ENCODE measurements around the gene TSPEAR.

Gene TSPEAR

DNA sequence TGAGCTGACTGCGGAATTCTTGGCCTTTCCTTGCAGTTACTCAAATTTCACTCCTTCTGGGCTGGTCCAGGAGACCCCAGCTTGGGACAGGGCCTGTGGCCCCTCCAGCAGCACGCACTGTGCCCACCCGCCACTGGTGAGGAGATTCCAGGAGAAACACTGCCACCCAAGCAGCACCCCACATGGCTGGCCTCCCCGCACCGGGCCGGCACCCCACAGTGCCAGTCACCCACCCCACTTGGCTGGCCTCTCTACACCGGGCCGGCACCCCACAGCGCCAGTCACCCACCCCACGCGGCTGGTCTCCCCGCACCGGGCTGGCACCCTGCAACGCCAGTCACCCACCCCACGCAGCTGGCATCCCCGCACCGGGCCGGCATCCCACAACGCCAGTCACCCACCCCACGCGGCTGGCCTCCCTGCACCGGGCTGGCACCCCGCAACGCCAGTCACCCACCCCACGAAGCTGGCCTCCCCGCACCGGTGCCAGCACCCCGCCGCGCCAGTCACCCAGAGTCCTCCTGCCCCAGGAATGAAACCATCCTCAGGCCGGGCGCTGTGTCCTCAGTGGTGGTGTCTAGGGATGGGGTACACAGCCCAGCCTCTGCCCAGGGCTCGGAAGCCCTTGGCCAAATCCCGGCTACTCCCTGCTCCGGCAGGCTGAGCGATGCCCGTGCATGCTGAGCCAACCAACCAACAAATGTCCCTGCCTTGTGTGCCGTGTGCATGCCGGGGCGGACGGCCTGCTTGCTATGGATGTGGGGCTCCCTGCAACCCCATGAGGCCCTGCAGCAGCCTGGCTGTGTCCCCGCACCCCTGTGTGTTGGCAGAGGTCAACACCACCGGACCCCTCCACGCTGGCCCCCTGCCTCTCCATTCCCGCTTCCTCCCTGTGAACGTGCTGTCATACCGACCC is 38.6 kb upstream of the TSPEAR start:
- H3K36me3 Mint-ChIP-seq (ENCODE audit: low read depth) = no peaks in the 10 kb centered on the region
- H3K27ac Mint-ChIP-seq = no peak overlapping the region
- no peak overlapping the region for H3K4me3 Mint-ChIP-seq
- no peaks in the 10 kb centered on the region for H3K9me3 Mint-ChIP-seq
- H3K27me3 Mint-ChIP-seq (ENCODE audit: low read depth) = peaks cover 8% of the 10 kb centered on the region
- H3K4me1 Mint-ChIP-seq (ENCODE audit: low read depth) = no peaks in the 10 kb centered on the region

GRCh38 chr21:44749116-44749758 is 37.9 kb upstream of the TSPEAR start:
- H3K4me1 Mint-ChIP-seq (ENCODE audit: low read depth) = no peaks in the 10 kb centered on the region
- H3K36me3 Mint-ChIP-seq (ENCODE audit: low read depth) = no peaks in the 10 kb centered on the region
- H3K27me3 Mint-ChIP-seq (ENCODE audit: low read depth) = peaks cover 8% of the 10 kb centered on the region
- no peak overlapping the region for H3K4me3 Mint-ChIP-seq
- H3K9me3 Mint-ChIP-seq = no peaks in the 10 kb centered on the region
- no peak overlapping the region for H3K27ac Mint-ChIP-seq

DNA sequence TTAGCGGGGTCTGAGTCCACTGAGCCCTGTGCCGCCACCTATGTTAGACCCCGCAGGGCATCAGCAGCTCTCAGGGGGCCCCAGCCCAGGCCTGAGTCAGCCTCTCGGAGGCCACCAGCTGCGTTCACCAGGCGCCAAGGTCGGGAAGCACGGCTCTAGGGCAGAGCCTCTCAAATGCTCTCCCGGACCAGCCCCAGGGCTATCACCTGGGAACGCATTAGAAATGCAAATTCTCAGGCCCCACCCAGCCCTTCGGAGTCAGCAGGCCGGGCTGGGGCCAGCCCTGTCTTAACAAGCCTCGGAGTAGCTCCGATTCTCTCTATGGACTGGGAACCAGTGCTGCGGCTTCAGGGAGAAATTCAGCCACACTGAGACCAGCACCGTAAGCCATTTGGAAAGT is 37.2 kb upstream of the TSPEAR start:
- Mint-ChIP-seq H3K27ac (no peak overlapping the region), H3K4me3 (no peak overlapping the region), H3K9me3 (no peaks in the 10 kb centered on the region), H3K27me3 (ENCODE audit: low read depth) (peaks cover 10% of the 10 kb centered on the region), H3K4me1 (ENCODE audit: low read depth) (no peaks in the 10 kb centered on the region), H3K36me3 (ENCODE audit: low read depth) (no peaks in the 10 kb centered on the region)

DNA sequence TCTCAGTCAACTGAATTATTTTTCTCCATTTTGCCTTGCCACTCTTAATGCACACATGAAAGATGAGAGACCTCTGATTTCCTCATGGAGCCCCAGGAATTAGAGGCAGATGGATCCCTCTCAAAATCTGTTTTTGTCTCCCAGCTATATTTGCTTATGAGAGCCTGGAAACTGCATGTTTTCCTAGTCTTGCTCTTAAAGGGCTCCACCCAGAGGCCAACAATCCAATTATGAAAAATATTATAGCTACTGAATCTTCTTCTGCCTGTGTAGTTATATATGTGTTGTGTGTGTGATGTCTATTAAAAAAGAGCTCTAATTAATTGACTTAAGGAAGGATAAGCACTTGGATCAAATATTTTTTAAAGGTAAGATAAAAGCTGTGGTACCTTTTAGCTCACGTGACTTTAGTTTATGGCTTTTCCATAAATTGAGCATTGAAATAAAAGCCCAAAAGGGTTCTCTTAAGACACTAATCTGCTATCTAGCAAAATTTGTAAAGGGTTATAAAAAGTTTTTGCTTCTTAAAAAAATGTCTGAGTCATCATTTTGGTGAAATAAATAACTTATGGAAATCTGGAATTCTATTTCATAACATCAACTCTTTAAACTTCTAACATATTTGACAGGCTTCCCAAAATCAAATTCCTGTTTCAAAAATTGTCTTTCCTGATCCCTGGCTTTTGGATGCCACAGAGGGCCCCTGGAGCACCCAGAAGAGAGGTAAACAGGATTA is 31.2 kb upstream of the TSPEAR start:
- Mint-ChIP-seq H3K9me3 (no peaks in the 10 kb centered on the region), H3K36me3 (ENCODE audit: low read depth) (no peaks in the 10 kb centered on the region), H3K27me3 (ENCODE audit: low read depth) (peaks cover 40% of the 10 kb centered on the region), H3K4me3 (no peak overlapping the region), H3K27ac (no peak overlapping the region), H3K4me1 (ENCODE audit: low read depth) (no peaks in the 10 kb centered on the region)

DNA sequence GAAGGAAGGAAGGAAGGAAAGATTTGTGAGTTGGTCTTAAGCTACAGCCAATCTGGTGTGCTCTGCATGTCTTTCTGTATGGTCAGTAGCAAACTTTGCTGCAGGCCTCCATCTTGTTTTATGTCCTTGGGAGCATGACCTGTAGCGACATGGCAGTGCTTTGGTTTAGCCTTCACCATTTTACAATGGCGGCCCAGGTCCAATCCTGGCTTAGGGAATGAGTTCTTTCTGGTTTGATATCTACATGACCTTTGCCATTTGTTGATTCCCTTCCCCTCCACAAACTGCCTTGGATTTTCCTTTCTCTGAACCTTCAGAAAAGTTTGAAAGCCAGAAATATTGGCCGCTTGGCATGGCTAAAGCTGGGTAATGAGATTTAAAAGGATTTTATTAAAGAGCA is 30.5 kb upstream of the TSPEAR start:
- H3K4me3 Mint-ChIP-seq = no peak overlapping the region
- no peak overlapping the region for H3K27ac Mint-ChIP-seq
- no peaks in the 10 kb centered on the region for H3K36me3 Mint-ChIP-seq (ENCODE audit: low read depth)
- H3K4me1 Mint-ChIP-seq (ENCODE audit: low read depth) = no peaks in the 10 kb centered on the region
- no peaks in the 10 kb centered on the region for H3K9me3 Mint-ChIP-seq
- H3K27me3 Mint-ChIP-seq (ENCODE audit: low read depth) = peaks cover 37% of the 10 kb centered on the region

GRCh38 chr21:44740742-44741141 is 29.4 kb upstream of the TSPEAR start:
- Mint-ChIP-seq H3K4me1 (ENCODE audit: low read depth) (no peaks in the 10 kb centered on the region), H3K4me3 (no peak overlapping the region), H3K27me3 (ENCODE audit: low read depth) (peaks cover 37% of the 10 kb centered on the region), H3K9me3 (no peaks in the 10 kb centered on the region), H3K27ac (no peak overlapping the region), H3K36me3 (ENCODE audit: low read depth) (no peaks in the 10 kb centered on the region)

- no peaks in the 10 kb centered on the region for H3K36me3 Mint-ChIP-seq (ENCODE audit: low read depth)
- H3K9me3 Mint-ChIP-seq = no peaks in the 10 kb centered on the region
- no peak overlapping the region for H3K27ac Mint-ChIP-seq
- H3K4me1 Mint-ChIP-seq (ENCODE audit: low read depth) = no peaks in the 10 kb centered on the region
- H3K4me3 Mint-ChIP-seq = no peak overlapping the region
- peaks cover 37% of the 10 kb centered on the region for H3K27me3 Mint-ChIP-seq (ENCODE audit: low read depth)
Measured at GRCh38 chr21:44739316-44739715, 27.9 kb upstream of the TSPEAR start.

- no peaks in the 10 kb centered on the region for H3K4me1 Mint-ChIP-seq (ENCODE audit: low read depth)
- H3K9me3 Mint-ChIP-seq = no peaks in the 10 kb centered on the region
- H3K36me3 Mint-ChIP-seq (ENCODE audit: low read depth) = no peaks in the 10 kb centered on the region
- H3K27me3 Mint-ChIP-seq (ENCODE audit: low read depth) = peaks cover 35% of the 10 kb centered on the region
- H3K27ac Mint-ChIP-seq = no peak overlapping the region
- no peak overlapping the region for H3K4me3 Mint-ChIP-seq
Measured at GRCh38 chr21:44738621-44739020, 27.2 kb upstream of the TSPEAR start.

DNA sequence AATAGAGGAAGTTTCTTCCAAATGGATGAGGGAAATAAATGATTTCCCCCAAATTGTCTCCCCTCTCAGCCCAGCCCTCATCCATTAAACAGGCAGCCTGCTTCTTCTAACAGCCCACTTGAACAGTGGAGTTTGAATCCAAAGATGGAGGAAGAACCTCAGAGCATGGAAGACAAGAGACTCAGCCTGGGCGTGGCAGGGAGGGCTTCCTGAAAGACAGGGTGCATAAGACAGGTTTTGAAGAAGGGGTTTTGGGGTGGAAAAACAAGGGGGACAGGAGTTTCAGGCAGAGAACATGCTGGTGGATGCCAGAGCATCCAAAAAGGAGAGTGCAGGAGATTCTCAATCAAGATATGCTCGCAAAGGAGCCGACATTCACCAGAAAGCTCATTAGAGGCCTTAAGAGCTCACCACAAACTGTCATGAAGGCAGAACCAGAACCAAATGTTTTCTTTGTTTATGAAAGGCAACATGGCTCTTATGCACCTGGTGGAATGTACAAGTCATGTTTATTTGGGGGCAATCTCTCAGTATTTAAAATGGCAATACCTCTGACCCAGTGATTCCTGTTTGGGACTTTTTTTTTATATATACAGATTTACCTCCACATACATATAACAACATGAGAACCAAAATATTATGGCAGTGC is 26.5 kb upstream of the TSPEAR start:
- Mint-ChIP-seq H3K27ac (no peak overlapping the region), H3K4me3 (no peak overlapping the region), H3K27me3 (ENCODE audit: low read depth) (peaks cover 34% of the 10 kb centered on the region)

DNA sequence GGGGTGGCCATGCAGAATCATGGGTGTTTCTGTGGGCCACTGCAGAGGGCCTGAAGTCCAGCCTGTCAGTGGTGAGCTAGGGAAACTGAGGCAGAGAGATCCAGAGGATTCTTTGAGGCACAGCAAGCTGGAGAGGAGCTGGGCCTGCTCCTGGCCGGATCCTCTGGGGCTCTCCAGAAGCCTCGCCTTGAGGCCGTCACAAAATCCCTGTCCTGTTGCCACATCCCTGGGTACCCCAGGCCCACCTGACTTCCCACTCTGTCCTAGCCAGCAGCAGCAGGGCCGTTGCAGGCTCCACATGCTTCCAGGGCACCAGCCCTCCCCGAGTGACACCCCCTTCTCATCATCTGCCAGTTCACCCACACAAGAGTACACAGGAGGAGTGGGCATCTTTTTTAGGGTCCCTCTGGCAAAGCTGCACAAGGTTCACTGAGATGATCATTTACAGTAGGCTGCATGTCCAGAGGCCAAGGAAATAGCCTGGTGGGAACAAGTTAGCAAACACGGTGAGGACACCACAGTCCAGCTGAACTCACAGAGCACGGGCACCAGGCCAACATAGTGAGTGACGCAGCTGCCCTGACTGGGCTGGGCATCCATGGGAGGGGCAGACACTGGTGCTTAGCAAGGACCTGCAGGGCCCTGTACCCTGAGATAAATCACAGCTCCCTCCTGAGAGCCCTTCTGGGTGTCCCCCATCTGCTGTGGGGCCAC is 25.1 kb upstream of the TSPEAR start:
- H3K9me3 Mint-ChIP-seq = no peaks in the 10 kb centered on the region
- peaks cover 32% of the 10 kb centered on the region for H3K27me3 Mint-ChIP-seq (ENCODE audit: low read depth)
- H3K4me1 Mint-ChIP-seq (ENCODE audit: low read depth) = no peaks in the 10 kb centered on the region
- no peak overlapping the region for H3K27ac Mint-ChIP-seq
- H3K36me3 Mint-ChIP-seq (ENCODE audit: low read depth) = no peaks in the 10 kb centered on the region
- no peak overlapping the region for H3K4me3 Mint-ChIP-seq

More for the DNA sequence above, 26.5 kb upstream of the TSPEAR start:
- no peaks in the 10 kb centered on the region for H3K36me3 Mint-ChIP-seq (ENCODE audit: low read depth)
- H3K4me1 Mint-ChIP-seq (ENCODE audit: low read depth) = no peaks in the 10 kb centered on the region
- no peaks in the 10 kb centered on the region for H3K9me3 Mint-ChIP-seq

GRCh38 chr21:44735821-44736220 is 24.4 kb upstream of the TSPEAR start:
- H3K27ac Mint-ChIP-seq = no peak overlapping the region
- no peaks in the 10 kb centered on the region for H3K36me3 Mint-ChIP-seq (ENCODE audit: low read depth)
- no peak overlapping the region for H3K4me3 Mint-ChIP-seq
- H3K4me1 Mint-ChIP-seq (ENCODE audit: low read depth) = no peaks in the 10 kb centered on the region
- peaks cover 30% of the 10 kb centered on the region for H3K27me3 Mint-ChIP-seq (ENCODE audit: low read depth)
- no peaks in the 10 kb centered on the region for H3K9me3 Mint-ChIP-seq

DNA sequence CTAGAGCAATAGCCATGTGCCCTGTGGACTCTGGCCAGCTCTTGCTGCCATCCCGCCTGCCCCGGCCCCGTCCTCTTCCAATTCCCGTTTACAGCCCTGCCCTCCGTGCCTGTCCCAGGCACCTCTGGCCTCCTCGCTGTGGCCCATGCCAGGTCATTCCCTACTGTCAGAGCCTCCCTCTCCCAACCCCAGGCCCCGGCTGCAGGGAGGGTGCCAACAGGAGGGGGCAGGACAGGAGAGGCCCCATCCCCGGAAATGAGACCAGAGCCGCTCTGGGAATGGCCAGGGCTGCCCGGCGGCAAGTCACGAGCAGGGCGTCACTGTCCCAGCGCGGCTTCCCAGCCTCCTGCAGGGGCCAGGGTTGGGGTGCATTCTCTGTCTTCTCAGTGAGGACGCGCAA is 23.5 kb upstream of the TSPEAR start:
- Mint-ChIP-seq H3K4me1 (ENCODE audit: low read depth) (no peaks in the 10 kb centered on the region), H3K9me3 (no peaks in the 10 kb centered on the region), H3K27ac (no peak overlapping the region), H3K27me3 (ENCODE audit: low read depth) (peaks cover 26% of the 10 kb centered on the region), H3K36me3 (ENCODE audit: low read depth) (no peaks in the 10 kb centered on the region), H3K4me3 (no peak overlapping the region)

- no peaks in the 10 kb centered on the region for H3K4me1 Mint-ChIP-seq (ENCODE audit: low read depth)
- H3K4me3 Mint-ChIP-seq = no peak overlapping the region
- H3K9me3 Mint-ChIP-seq = no peaks in the 10 kb centered on the region
- no peak overlapping the region for H3K27ac Mint-ChIP-seq
- no peaks in the 10 kb centered on the region for H3K36me3 Mint-ChIP-seq (ENCODE audit: low read depth)
- H3K27me3 Mint-ChIP-seq (ENCODE audit: low read depth) = peaks cover 19% of the 10 kb centered on the region
Measured at GRCh38 chr21:44734026-44734745, 22.8 kb upstream of the TSPEAR start.
